Activated naive CD8-positive, alpha-beta T cell treated with anti-CD3 and anti-CD28 coated beads, Interleukin-2, amount 50 U/mL, for 16 hours (primary cell): Measurements from ENCODE around the gene KCNT1.

Source experiments
- DNase-seq: peaks from one replicate; pipeline ENCODE4 v3.0.0-alpha.2; 2020; ENCODE audit warnings: low read depth, low spot score

KCNT1 gene

DNA sequence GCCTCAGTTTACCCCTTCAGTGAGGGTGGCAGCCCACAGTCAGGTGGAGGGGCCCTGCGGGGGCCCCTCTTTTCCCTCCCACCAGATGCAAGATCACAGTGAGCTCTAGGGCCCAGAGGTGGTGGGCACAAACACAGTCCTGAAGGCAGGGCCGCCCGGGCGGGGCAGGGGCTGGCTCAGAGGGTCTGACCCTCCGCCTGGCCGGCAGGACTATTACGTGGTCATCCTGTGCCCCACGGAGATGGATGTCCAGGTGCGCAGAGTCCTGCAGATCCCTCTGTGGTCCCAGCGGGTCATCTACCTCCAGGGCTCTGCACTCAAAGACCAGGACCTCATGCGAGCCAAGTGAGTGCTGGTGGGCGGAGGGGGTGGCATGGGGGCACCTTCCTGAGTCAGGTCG, 63.4 kb downstream of the KCNT1 start:
- DNase-seq: no peak

DNA sequence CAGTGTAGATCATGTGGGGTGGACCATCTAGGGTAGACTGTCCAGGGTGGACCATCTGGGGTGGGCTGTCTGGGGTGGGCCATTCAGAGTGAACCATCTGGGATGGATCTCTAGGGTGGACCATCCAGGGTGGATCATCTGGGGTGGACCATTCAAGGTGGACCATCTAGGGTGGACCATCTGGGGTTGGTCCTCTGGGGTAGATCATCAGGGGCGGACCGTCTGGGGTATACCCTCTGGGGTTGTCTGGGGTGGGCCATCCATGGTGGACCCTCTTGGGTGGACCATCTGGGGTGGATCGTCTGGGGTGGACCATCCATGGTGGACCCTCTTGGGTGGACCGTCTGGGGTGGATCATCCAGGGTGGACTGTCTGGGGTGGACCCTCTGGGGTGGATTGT, 64.3 kb downstream of the KCNT1 start:
- DNase-seq: no peak

DNA sequence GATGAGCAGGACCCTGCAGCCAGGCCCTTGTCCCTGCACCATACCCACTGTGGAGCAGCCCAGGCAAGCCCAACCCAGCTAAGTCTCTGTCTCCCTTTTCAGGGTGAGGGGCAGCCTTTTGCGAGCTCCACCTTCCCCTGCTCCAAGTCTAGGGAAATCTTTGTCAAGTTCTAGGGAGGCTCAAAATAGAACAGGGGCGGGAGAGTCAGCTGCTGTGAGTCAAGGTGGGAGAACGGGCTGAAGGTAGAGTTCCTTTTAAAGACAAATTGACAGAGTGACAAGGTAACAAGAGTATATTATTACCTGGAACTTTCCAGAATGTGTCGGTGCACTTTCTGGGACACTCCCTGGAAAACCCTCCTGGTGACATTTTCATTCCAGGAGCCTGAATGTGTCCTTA, 64.7 kb downstream of the KCNT1 start:
- DNase-seq: no peak

DNA sequence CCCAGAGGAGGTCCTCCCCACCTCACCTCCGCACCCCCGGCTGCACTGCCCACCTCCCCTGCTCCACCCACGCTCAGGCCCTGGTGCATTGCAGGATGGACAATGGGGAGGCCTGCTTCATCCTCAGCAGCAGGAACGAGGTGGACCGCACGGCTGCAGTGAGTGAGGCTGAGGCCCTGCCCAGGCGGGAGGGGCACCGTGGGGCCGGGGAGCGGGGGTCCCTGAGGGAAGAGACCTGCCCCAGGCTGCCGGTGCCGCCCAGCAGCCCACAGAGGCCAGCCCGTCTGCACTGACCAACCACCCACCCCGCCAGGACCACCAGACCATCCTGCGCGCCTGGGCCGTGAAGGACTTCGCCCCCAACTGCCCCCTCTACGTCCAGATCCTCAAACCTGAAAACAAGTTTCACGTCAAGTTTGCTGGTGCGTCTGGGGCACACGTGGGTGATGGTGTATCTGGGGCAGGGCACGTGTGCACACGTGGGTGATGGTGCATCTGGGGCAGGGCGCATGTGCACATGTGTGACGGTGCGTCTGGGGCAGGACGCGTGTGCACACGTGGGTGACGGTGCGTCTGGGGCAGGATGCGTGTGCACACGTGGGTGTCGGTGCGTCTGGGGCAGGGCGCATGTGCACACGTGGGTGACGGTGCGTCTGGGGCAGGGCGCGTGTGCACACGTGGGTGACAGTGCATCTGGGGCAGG, 66.7 kb downstream of the KCNT1 start:
- no peak for DNase-seq

DNA sequence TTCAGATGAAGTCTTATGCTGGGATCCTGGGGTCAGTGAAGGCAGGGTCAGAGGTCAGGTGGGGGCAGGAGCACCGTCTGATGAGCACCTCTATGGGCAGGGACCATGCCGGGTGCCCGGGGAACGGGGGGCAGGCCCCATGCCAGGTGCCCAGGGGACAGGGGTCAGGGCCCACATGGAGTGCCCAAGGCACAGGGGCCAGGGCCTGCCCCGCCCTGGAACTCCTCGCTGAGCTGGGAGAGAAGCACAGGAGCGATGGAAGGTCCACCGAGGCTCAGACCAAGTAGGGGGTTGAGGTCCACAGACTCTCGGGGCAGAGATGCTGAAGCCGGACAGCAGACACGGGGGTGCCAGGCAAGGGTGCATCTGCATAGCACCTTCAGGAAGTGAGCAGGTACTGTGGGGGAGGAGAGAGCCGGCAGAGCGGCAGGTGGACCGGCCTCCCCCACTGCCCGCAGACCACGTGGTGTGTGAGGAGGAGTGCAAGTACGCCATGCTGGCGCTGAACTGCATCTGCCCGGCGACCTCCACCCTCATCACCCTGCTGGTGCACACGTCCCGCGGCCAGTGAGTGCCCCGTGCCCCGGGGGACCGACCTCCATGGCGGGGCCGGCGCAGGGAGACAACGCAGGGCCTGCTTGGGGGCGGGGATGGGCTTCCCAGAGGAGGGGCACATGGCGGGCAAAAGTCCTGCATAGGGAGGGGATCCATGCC, 67.7 kb downstream of the KCNT1 start:
- DNase-seq: no peak

DNA sequence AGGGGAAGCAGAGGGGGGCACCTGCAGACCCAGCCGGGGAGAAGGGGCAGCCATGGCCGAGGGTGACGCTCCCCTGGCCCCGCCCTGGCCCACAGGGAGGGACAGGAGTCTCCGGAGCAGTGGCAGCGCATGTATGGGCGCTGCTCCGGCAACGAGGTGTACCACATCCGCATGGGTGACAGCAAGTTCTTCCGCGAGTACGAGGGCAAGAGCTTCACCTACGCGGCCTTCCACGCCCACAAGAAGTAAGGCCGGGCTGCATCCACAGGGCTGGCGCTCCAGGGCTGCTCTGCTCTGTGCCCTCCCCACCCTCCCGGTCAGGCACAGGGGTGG, 68.2 kb downstream of the KCNT1 start:
- no peak for DNase-seq

DNA sequence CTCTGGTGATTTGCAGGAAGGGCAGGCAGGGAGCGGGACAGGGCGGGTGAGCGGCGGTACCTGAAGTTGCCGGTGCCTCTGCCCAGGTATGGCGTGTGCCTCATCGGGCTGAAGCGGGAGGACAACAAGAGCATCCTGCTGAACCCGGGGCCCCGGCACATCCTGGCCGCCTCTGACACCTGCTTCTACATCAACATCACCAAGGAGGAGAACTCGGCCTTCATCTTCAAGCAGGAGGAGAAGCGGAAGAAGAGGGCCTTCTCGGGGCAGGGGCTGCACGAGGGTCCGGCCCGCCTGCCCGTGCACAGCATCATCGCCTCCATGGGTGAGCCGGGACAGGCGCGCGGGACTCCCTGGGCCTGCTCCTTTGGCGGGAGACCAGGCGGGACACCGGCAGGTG, 68.8 kb downstream of the KCNT1 start:
- no peak for DNase-seq

DNA sequence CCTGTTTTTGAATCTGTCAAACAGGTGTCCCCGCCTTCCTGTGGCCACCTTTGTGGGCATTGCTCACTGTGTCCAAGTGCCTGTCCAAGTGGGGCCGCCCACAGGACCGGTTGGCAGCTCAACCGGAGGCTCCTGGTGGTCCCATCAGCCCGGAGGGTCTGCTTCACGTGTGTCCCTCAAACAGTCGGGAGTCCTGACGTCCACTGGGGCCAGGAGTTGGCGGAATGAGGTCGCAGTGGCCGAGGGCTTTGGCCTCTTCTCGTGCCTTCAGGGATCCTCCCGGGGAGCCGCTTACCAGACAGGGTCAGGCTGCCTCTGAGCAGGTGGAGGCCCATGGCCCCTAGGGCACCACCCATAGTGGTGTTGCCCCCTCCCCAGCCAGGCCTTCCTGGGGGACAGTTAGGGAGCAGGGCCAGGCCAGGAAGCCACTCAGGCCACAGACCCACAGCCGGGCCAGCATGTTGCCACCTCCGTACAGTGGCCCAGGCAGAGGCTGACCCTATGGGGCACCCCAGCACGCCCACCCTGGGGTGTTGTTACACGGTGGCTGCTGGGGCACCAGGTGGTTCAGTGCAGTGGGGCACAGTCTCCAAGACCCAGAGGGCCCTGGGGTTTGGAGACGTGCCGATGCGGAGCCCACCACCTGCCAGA, 69.5 kb downstream of the KCNT1 start:
- no peak for DNase-seq

DNA sequence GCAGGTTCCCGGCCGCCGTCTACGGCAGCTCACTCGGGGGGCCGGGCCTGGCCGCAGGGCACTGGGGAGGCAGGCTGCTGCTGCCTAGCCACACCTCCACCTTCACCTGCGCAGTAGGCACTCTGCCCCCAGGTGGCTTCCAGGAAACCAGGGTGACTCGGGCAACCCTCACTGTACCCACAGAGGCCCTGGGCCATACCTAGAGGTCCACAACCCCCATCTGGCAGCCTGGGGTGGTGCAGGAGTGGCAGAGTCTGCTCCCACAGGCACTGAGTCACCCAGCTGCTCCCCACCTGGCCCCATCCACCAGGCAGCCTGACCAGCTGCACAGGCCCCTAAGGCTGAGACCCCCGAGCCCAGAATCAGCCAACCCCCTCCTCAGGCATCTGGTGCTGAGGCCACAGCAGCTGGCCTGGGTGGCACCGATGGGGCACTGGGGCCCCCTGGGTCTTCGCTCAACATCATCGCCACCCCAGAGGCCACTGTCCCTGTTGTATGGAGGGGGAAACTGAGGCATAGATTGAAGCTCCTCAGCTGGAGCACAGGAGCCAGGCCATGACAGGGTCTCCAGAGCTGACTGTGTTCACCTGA, 70.2 kb downstream of the KCNT1 start:
- DNase-seq: no peak

DNA sequence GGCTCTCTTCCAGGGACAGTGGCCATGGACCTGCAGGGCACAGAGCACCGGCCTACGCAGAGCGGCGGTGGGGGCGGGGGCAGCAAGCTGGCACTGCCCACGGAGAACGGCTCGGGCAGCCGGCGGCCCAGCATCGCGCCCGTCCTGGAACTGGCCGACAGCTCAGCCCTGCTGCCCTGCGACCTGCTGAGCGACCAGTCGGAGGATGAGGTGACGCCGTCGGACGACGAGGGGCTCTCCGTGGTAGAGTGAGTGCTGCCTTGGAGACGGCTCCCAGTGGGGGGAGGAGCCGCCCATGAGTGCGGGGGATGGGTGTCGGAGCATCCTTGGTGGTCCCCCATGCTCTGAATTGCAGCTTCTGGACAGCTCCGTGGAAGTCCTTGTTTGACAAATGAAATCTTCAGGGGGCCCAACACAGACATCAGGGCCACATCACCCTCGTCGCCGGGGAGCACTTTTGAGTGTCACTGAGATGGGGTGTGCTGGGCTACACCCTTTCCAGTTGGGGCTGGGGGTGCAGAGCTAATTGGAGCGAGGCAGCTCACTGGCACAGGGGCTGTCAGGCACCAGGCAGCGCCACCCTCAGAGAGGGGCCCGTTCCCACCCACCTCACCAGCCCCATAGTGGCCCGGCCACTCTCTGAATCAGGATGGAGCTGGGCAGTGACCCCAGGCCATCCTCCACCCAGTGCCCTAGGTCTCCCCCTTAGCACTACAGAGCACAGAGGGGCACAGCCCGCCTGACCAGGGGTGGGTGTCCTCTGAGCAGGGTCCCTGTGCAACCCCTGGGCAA, 70.9 kb downstream of the KCNT1 start:
- DNase-seq: no peak

DNA sequence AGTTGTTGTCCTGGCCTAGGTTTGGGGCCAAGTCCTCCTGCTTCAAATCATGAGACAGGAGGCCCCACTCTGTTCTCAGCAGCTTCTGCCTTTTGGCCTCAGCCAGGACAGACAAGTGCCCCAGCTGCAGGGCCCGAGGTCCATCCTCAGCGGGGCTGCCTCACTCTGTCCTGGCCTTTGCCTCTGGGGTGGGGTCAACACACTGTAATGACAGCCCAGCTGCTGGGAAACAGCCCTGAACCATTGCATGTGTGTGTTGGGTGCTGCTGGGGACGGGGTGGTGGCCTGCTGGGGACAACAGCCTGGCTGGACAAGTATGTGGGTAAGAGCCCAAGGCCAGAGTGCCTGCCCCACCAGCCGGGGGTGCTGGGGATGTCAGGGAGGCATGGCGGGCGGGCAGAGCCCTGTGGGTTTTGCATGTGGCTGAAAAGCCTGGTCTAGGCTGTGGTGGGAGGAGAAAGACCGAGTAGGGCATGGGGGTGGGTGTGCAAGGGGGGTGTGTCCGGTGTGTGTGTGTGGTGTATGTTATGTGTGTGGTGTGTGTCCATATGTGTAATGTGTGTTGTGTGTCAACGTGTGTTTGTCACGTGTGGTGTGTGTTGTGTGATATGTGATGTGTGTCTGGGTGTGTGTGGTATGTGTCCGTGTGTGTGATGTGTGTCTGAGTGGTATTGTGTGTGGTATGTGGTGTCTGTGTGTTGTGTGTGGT, 71.7 kb downstream of the KCNT1 start:
- DNase-seq: no peak

DNA sequence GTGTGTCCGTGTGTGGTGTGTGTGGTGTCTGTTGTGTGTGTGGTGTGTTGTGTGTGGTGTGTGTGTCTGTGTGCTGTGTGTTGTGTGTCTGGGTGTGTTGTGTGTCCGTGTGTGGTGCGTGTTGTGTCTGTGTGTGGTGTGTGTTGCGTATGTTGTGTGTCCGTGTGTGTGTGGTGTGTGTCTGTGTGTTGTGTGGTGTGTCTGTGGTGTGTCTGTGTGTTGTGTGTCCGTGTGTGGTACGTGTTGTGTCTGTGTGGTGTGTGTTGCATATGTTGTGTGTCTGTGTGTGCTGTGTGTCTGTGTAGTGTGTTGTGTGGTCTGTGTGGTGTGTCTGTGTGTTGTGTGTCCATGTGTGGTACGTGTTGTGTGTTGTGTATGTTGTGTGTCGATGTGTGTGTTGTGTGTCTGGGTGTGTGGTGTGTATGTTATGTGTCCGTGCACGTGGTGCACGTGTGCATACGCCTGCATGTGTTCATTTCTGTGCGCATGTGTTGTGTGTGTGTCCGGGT, 72.3 kb downstream of the KCNT1 start:
- no peak for DNase-seq

DNA sequence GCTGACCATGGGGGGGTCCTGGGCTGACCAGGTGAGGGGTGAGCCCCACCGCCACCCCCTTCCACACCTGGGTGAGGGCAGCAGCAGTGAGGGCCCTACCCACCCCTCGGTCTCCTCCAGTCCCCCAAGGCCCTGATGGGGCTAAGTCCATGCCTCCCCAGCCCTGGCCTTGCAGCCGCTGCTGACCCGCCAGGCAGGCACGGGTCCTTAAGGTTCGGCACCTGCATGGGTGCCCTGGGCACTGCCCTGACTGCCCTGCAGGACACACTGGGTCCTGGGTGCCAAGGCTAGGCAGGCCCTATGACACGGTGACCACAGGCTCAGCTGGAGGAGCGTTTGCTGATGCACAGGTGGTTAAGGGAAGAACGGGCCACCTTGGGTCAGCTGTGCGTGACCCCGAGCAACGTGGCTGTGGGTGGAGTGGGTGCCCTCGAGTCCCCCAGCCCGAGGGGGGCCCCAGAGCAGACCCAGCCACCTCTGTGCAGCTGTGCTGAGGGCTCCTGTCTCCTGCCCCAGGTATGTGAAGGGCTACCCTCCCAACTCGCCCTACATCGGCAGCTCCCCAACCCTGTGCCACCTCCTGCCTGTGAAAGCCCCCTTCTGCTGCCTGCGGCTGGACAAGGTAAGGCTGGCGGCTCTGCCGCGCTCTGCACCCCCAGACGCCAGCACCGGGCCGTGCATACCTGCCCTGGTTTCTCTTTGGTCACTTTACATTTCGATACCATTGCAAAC, 73.0 kb downstream of the KCNT1 start:
- no peak for DNase-seq

DNA sequence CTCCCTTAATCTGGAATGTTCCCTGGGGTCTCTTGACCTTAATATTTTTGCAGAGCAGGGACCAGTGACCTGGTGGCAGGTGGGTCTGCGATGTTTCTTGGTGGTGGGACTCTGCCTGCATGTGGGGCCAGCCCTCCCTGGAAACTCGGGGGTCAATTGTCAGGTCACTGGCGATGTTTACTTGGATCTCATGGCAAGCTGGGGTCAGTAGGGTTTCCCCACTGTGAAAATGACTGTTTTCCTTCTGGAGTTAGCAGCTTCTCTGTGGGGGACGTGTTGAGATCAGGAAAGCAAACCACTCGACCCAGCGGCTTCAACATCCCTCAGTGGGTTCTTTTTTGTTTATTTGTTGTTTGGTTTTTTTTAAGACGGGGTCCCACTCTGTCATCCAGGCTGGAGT, 73.9 kb downstream of the KCNT1 start:
- no peak for DNase-seq

DNA sequence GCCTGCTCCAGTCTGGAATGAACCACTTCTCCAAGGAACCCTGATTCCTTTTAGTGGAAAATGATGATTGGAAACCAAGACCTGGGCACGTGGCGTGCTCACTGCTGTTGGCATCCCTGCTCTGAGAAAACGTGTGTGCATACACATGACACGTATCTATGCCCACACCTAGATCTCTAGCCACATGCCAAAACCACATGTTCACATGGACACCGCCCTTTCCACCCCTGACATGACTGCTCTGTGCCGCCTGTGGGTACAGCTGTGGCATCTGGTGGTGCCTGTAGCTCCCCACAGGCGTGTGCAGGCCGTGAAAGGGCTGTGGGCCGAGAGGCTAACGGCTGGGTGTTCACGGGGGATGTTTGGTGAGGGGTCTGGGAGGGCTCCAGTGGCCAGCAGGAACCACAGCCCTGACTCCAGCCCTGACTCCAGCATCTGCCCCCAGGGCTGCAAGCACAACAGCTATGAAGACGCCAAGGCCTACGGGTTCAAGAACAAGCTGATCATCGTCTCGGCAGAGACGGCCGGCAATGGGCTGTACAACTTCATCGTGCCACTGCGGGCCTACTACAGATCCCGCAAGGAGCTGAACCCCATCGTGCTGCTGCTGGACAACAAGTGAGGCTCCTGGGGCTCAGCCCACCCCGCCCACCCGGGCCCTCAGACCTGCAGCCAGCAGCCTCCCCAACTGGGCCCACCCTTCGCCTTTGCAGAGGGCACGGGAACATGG, 75.1 kb downstream of the KCNT1 start:
- DNase-seq: no peak

DNA sequence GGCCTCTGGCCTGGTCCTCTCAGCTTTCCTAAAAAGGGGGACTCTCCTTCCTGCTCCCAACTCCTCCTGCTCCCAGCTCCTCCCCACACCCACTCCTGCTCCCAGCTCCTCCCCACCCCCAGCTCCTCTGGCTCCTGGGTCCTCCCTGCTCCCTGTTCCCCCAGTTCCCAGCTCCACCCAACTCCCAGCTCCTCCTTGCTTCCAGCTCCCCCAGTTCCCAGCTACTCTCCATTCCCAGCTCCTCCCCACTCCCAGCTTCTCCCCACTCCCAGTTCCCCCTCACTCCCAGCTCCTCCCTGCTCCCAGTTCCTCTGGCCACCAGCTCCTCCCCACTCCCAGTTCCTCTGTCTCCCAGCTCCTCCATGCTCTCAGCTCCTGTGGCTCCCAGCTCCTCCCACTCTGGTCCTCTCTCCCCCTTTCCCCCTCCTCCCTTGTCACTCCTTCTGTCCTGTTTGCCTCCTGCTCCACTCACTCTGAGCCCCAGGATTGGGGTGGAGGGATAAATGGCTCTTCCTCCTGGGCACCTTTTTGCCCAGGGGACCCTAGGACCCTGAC, 75.7 kb downstream of the KCNT1 start:
- DNase-seq: no peak

DNA sequence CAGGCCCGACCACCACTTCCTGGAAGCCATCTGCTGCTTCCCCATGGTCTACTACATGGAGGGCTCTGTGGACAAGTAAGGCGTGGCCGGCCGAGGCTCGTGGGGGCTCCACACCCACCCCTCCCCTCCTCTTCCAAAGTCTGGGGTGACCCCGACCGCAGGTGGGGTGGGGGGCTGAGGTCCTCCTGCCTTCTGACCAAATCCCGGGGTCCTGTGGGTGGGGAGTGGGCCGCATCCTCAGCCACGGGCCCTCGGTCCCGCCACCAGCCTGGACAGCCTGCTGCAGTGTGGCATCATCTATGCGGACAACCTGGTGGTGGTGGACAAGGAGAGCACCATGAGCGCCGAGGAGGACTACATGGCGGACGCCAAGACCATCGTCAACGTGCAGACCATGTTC, 76.4 kb downstream of the KCNT1 start:
- no peak for DNase-seq

DNA sequence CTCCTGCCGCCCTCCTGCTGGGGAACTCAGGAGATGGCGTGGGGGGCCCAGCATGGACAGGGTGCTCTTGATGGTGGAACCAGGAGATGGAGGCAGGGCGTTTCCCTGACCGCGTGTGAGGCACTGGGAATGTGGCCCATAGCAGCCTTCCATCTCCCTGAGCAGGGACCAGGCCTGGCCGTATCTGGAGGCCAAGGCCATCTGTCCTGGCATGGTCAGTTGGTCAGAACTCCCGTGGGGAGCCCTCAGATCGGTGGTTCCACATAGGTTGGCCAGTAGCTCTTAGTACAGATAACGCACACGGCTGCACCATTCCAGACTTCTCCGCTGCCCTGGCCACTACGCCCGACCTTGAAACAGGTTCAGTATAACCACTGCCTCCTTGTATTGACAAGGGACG, 77.6 kb downstream of the KCNT1 start:
- no peak for DNase-seq

DNA sequence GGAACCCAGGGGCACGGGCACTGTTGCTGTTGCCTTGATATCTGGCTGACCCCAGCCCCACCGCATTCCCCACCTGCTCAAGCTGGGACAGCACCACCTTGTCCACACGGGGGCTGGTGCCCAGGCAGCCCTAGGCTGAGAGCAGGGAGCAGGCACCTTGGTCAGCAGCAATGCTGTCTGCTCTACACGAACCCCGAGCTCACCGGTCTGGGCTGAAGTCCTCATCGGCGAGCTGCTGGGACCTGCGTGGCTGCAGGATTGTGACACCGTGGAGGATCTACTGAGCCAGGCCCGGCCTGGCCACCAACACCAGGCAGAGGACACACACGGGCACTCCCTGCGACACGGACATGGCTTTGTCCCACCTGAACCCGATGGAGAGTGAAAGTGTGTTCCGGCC, 78.1 kb downstream of the KCNT1 start:
- DNase-seq: no peak
